ENCODE results near the gene STRC.
"Not testable (repeated sequence)": the region's sequence is repeated elsewhere in the genome, so short reads cannot be mapped to it uniquely, and the experiment has no call there.

- not testable (repeated sequence) for TF ChIP-seq EZH2 (IDR thresholded peaks at IDR 0.05; ENCODE audit: borderline replicate concordance, insufficient read depth, low read length, poor library complexity, severe bottlenecking); POLR2AphosphoS5 (IDR thresholded peaks at IDR 0.05); CTCF (IDR thresholded peaks at IDR 0.05; ENCODE audit: poor library complexity, severe bottlenecking); EP300 (conservative IDR thresholded peaks at IDR 0.05; ENCODE audit: poor library complexity, severe bottlenecking); SMC3 (conservative IDR thresholded peaks at IDR 0.05; ENCODE audit: poor library complexity); REST (IDR thresholded peaks at IDR 0.05; ENCODE audit: borderline replicate concordance); RAD21 (conservative IDR thresholded peaks at IDR 0.05)
These were observed 47.6 kb upstream of the STRC start for GRCh38 chr15:43666177-43666576.

All from neural cell (in vitro differentiated cells).